IMR-90 (cell line): Measurements from ENCODE around the gene PLEKHG4. TPM values are rescaled to one million over a fixed set of nuclear protein-coding genes. Genes with fewer than 3 reads are reported as not detected.

Source experiments
- ATAC-seq: fragments of 200-7000 bp; cut with Tn5 transposase; 2 replicates; pipeline ENCODE4 v1.9.1; 2020; ENCODE audit warnings: low read depth, mild to moderate bottlenecking, moderate library complexity
- BruUV-seq: library from RNA; stranded (reverse); fragments of 400-500 nt; replicated peaks from 2 replicates; lab custom pipeline; 2021; lab: Mats Ljungman, UMichigan
- CTCF ChIA-PET: fragments of 300-600 bp; formaldehyde crosslinking; extraction: SDS; loops from one replicate; lab custom pipeline; 2021; ENCODE audit warnings: antibody characterized with exemption; lab: Yijun Ruan, JAX
- POLR2A ChIA-PET: fragments of 300-600 bp; sonication (Branson Sonifier 250); formaldehyde crosslinking; loops from one replicate; lab custom pipeline; 2022; ENCODE audit warnings: antibody characterized with exemption; ENCODE audit not compliant: unreplicated experiment; lab: Charles Lee
- DNase-seq: peaks from one replicate; pipeline ENCODE4 v3.0.0; 2013
- H2AFZ ChIP-seq: replicated peaks from 2 replicates; pipeline ENCODE3; 2013; ENCODE audit warnings: low read length, mild to moderate bottlenecking; ENCODE audit not compliant: poor library complexity
- H2AK5ac ChIP-seq: 2 replicates; pipeline ENCODE4 v1.6.1; 2013; ENCODE audit warnings: low read depth, low read length, inconsistent platforms
- H2AK9ac ChIP-seq: replicated peaks from 2 replicates; pipeline ENCODE3; 2013; ENCODE audit warnings: mild to moderate bottlenecking, low read depth, low read length, moderate library complexity; ENCODE audit not compliant: poor library complexity
- H2BK120ac ChIP-seq: 2 replicates; pipeline ENCODE4 v1.6.1; 2013; ENCODE audit warnings: low read depth, low read length, inconsistent platforms
- H2BK15ac ChIP-seq: 3 replicates; pipeline ENCODE4 v1.6.1; 2013; ENCODE audit warnings: low read depth, low read length, inconsistent platforms
- H2BK20ac ChIP-seq: 2 replicates; pipeline ENCODE4 v1.6.1; 2013; ENCODE audit warnings: low read depth, mild to moderate bottlenecking, inconsistent platforms, low read length, moderate library complexity
- H2BK5ac ChIP-seq: 2 replicates; pipeline ENCODE4 v1.6.1; 2013; ENCODE audit warnings: mild to moderate bottlenecking, low read depth, low read length, inconsistent platforms; ENCODE audit not compliant: poor library complexity, severe bottlenecking
- H3K14ac ChIP-seq: replicated peaks from 2 replicates; pipeline ENCODE4 v1.6.1; 2013; ENCODE audit warnings: low read depth, low read length, inconsistent platforms
- H3K18ac ChIP-seq: 2 replicates; pipeline ENCODE4 v1.6.1; 2013; ENCODE audit warnings: low read depth, low read length, control low read depth
- H3K23ac ChIP-seq: 2 replicates; pipeline ENCODE4 v1.6.1; 2013; ENCODE audit warnings: low read depth, low read length, inconsistent platforms
- H3K27ac ChIP-seq: 2 replicates; pipeline ENCODE4 v1.5.1; 2013; ENCODE audit warnings: mild to moderate bottlenecking, control low read depth, low read length; ENCODE audit not compliant: insufficient read depth
- H3K27me3 ChIP-seq: 2 replicates; pipeline ENCODE4 v1.6.1; 2013; ENCODE audit warnings: low read length; ENCODE audit not compliant: control insufficient read depth, insufficient read depth
- H3K36me3 ChIP-seq: 2 replicates; pipeline ENCODE4 v1.6.1; 2013; ENCODE audit warnings: low read length, mixed read lengths; ENCODE audit not compliant: control insufficient read depth, insufficient read depth
- H3K4ac ChIP-seq: 2 replicates; pipeline ENCODE4 v1.6.1; 2013; ENCODE audit warnings: low read depth, low read length, inconsistent platforms
- H3K4me1 ChIP-seq: 2 replicates; pipeline ENCODE4 v1.6.1; 2013; ENCODE audit warnings: low read length, mixed read lengths; ENCODE audit not compliant: control insufficient read depth, insufficient read depth
- H3K4me2 ChIP-seq: 2 replicates; pipeline ENCODE4 v1.6.1; 2013; ENCODE audit warnings: low read depth, mild to moderate bottlenecking, control low read depth, low read length, moderate library complexity
- H3K4me3 ChIP-seq: 2 replicates; pipeline ENCODE4 v1.5.1; 2013; ENCODE audit warnings: low read depth, mild to moderate bottlenecking, control low read depth, low read length, moderate library complexity; ENCODE audit not compliant: insufficient read depth
- H3K56ac ChIP-seq: 2 replicates; pipeline ENCODE4 v1.6.1; 2013; ENCODE audit warnings: low read length, inconsistent platforms; ENCODE audit not compliant: insufficient read depth; ENCODE audit errors: extremely low read depth
- H3K79me1 ChIP-seq, 2 experiments: 2 replicates each; pipeline ENCODE4 v1.6.1; 2013; ENCODE audit warnings: low read length in 2 of 2, inconsistent platforms in 1 of 2, low read depth in 1 of 2
- H3K9ac ChIP-seq: 2 replicates; pipeline ENCODE4 v1.6.1; 2013; ENCODE audit warnings: low read depth, low read length, control low read depth
- H3K9me1 ChIP-seq: 2 replicates; pipeline ENCODE4 v1.6.1; 2013; ENCODE audit warnings: low read length, inconsistent platforms; ENCODE audit not compliant: insufficient read depth
- H3K9me3 ChIP-seq: 2 replicates; pipeline ENCODE4 v1.6.1; 2013; ENCODE audit warnings: low read length; ENCODE audit not compliant: control insufficient read depth, insufficient read depth
- H4K20me1 ChIP-seq: 2 replicates; pipeline ENCODE4 v1.6.1; 2013; ENCODE audit warnings: low read length, inconsistent platforms; ENCODE audit not compliant: insufficient read depth
- H4K5ac ChIP-seq: 2 replicates; pipeline ENCODE4 v1.6.1; 2013; ENCODE audit warnings: mild to moderate bottlenecking, low read depth, low read length, control low read depth
- H4K8ac ChIP-seq, 2 experiments: 2 replicates each; pipeline ENCODE4 v1.6.1; 2013; ENCODE audit warnings: low read depth in 2 of 2, low read length in 2 of 2, control low read depth in 1 of 2, inconsistent platforms in 1 of 2
- H4K91ac ChIP-seq: 2 replicates; pipeline ENCODE4 v1.6.1; 2013; ENCODE audit warnings: low read depth, low read length, inconsistent platforms; ENCODE audit not compliant: insufficient read depth
- BHLHE40 ChIP-seq: fragments of 150-350 bp; IDR thresholded peaks from 2 replicates; pipeline ENCODE4 v1.6.1; 2016; ENCODE audit warnings: mild to moderate bottlenecking, low read depth, low read length
- CEBPB ChIP-seq: IDR thresholded peaks from 2 replicates; pipeline ENCODE4 v1.6.1; 2012; ENCODE audit warnings: low read depth, low read length, improper control_type of control experiment
- FOS ChIP-seq: fragments of 150-350 bp; IDR thresholded peaks from 2 replicates; pipeline ENCODE4 v1.6.1; 2016; ENCODE audit warnings: low read depth, low read length
- MAZ ChIP-seq: IDR thresholded peaks from 2 replicates; pipeline ENCODE4 v1.6.1; 2012; ENCODE audit warnings: low read depth, mild to moderate bottlenecking, low read length, improper control_type of control experiment, moderate library complexity, borderline replicate concordance
- MXI1 ChIP-seq: IDR thresholded peaks from 2 replicates; pipeline ENCODE4 v1.6.1; 2012; ENCODE audit warnings: low read depth, mild to moderate bottlenecking, low read length, moderate library complexity, borderline replicate concordance
- POLR2A ChIP-seq: IDR thresholded peaks from 2 replicates; pipeline ENCODE4 v1.6.1; 2012; ENCODE audit warnings: mild to moderate bottlenecking, low read depth, low read length
- RAD21 ChIP-seq: IDR thresholded peaks from 2 replicates; pipeline ENCODE4 v1.6.1; 2012; ENCODE audit warnings: low read length, improper control_type of control experiment
- dilution Hi-C: fragments of 300-500 bp; cut with HindIII; formaldehyde crosslinking; loops from one replicate; pipeline ENCODE4 v1.14.3; 2018; ENCODE audit warnings: low sequenced_read_pairs; ENCODE audit not compliant: unreplicated experiment
- in situ Hi-C: fragments of 300-500 bp; cut with MboI; formaldehyde crosslinking; loops from 3 replicates; pipeline ENCODE4 v1.14.3; 2019; ENCODE audit warnings: low sequenced_read_pairs, inconsistent platforms, mixed read lengths
- intact Hi-C: fragments of 100-400 bp; cut with micrococcal nuclease; formaldehyde crosslinking; loops from 2 replicates; pipeline ENCODE4 v1.10.0; 2022
- polyA plus RNA-seq, 3 experiments: library from polyadenylated mRNA; depleted of rRNA; stranded (reverse); fragments of >200 nt; gene quantifications; 2 replicates each; pipeline ENCODE4 v1.2.3, GENCODE V29; 2012; ENCODE audit warnings: low replicate concordance in 1 of 3
- total RNA-seq: library from RNA; depleted of rRNA; stranded (reverse); fragments of >200 nt; gene quantifications from 2 replicates; pipeline ENCODE4 v1.2.3, GENCODE V29; 2012
- TF ChIP-seq, protein P1 (sequence below): fragments of 150-350 bp; IDR thresholded peaks from 2 replicates; pipeline ENCODE4 v1.6.1; 2017; ENCODE audit warnings: mild to moderate bottlenecking, antibody characterized with exemption, low read length, low read depth
- TF ChIP-seq, protein P2 (sequence below): fragments of 150-350 bp; IDR thresholded peaks from 2 replicates; pipeline ENCODE4 v1.6.1; 2016; ENCODE audit warnings: low read depth, mild to moderate bottlenecking, low read length, moderate library complexity, borderline replicate concordance
- TF ChIP-seq, protein P3 (sequence below): conservative IDR thresholded peaks from 2 replicates; pipeline ENCODE4 v1.5.1; 2012; ENCODE audit warnings: mild to moderate bottlenecking, low read depth, low read length, improper control_type of control experiment

PLEKHG4 gene
- total and polyA plus RNA-seq, 2 of the 4 experiments (the other 2 are of a cell fraction): 14.0 to 50.7 TPM

DNA sequence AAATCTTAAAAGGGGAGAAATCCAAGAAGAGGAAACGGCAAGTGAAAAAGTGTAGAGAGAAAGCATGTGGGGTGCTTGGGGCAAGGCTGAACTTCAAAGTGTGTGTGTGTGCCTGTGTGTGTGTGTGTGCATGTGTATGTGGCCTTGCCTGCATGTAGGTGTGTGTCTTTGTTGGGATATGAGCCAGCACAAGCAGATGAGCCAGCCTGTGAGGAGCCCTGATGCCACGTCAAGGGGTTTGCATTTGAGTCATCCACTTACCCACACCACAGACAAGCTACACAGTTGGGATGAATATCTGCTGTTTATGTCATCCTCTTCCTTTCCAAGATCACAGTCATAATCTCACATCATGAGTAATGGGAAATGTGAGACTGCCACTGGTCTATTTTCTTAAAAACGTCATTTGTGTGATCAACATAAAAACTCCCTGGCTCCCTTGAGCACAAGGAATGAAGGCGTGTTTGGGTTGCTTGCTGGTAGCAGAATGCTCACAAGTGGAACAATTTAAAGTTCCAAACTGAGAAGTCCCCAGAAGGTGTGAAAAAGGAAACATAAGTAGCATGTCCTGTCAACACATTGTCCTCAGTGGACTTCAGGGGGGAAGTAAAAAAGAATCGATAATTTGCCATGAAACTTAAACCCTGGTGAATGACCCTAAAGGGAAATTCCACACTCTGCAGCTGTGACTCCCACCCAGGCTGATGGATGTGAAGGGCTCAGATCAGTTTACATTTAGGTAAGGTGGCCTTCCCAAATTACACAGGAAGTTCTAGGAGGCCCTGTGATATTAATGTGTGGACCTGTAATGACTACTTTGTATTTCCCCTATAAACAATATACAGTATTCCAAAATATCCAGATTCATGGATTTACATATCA, 32.5 kb downstream of the PLEKHG4 start (continued):
- TF ChIP-seq, protein P1, sequence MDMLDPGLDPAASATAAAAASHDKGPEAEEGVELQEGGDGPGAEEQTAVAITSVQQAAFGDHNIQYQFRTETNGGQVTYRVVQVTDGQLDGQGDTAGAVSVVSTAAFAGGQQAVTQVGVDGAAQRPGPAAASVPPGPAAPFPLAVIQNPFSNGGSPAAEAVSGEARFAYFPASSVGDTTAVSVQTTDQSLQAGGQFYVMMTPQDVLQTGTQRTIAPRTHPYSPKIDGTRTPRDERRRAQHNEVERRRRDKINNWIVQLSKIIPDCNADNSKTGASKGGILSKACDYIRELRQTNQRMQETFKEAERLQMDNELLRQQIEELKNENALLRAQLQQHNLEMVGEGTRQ: no peak; the same call in 1 of the 2 replicates
- peak; percentile 96 for TF ChIP-seq FOS

DNA sequence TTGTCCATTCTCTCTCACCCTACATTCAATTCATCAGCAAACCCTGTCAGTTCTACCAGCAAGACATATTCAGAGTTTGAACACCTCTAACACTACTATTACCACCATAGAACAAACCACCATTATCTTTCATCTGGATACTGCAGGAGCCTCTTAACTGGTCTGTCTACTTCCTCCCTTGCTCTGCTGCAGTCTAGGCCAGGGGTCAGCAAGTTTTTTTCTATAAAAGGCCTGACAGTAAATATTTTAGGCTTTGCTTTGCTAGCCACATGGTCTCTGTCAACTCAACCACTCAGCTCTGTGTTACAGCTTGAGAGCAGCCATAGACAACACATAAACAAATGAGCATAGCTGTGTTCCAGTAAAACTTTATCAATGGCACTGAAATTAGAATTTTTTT, 33.4 kb downstream of the PLEKHG4 start:
- H4K91ac ChIP-seq: peak overlapping the region; percentile 88
- peak overlapping the region; percentile 92 for H2BK5ac ChIP-seq
- no peaks in the 10 kb centered on the region for H3K79me1 ChIP-seq
- H4K5ac ChIP-seq: peak overlapping the region; percentile 98; the same call in 1 of the 2 replicates
- no peaks in the 10 kb centered on the region for H3K36me3 ChIP-seq
- ATAC-seq: peak; percentile 33
- no peak overlapping the region; the same call in 1 of the 2 replicates for H3K9ac ChIP-seq
- ChIA-PET CTCF (interaction anchor here (0.6 kb wide), 3 partner anchors 14 to 261 kb away, joined by 4 to 6 read pairs (median 5); no protein-coding TSS in a partner anchor), POLR2A (no interaction called here)
- peak; percentile 58 for DNase-seq
- in situ Hi-C loops: no loop called here
- no peak overlapping the region for H3K4me3 ChIP-seq
- no peak overlapping the region for H2AFZ ChIP-seq
- peak overlapping the region; percentile 89 for H2BK20ac ChIP-seq
- peak overlapping the region; percentile 78 for H3K27ac ChIP-seq
- dilution Hi-C loops: no loop called here
- peak overlapping the region; percentile 82 for H2BK15ac ChIP-seq
- H3K27me3 ChIP-seq: no peaks in the 10 kb centered on the region
- H3K9me3 ChIP-seq: no peaks in the 10 kb centered on the region
- H3K4me2 ChIP-seq: peak overlapping the region; percentile 48; the same call in 1 of the 2 replicates
- peak overlapping the region; percentile 57 to 94 for H4K8ac ChIP-seq
- peaks cover 9% of the 10 kb centered on the region for H3K9me1 ChIP-seq
- H3K18ac ChIP-seq: peak overlapping the region; percentile 99; the same call in 1 of the 2 replicates
- H4K20me1 ChIP-seq: no peaks in the 10 kb centered on the region
- H3K14ac ChIP-seq: peak overlapping the region; percentile 84
- no TSS peak for BruUV-seq
- H3K56ac ChIP-seq: peak overlapping the region; percentile 69
- H3K4me1 ChIP-seq: peaks cover 15% of the 10 kb centered on the region
- H2AK5ac ChIP-seq: peak overlapping the region; percentile 52
- H2AK9ac ChIP-seq: no peak overlapping the region
- intact Hi-C loops: no loop called here
- H3K4ac ChIP-seq: peak overlapping the region; percentile 91
- peak overlapping the region; percentile 95 for H2BK120ac ChIP-seq
- H3K23ac ChIP-seq: peak overlapping the region; percentile 84
- no peak for TF ChIP-seq MXI1
- no peak for TF ChIP-seq POLR2A
- no peak for TF ChIP-seq RAD21
- no peak for TF ChIP-seq MAZ
- TF ChIP-seq, protein P2, sequence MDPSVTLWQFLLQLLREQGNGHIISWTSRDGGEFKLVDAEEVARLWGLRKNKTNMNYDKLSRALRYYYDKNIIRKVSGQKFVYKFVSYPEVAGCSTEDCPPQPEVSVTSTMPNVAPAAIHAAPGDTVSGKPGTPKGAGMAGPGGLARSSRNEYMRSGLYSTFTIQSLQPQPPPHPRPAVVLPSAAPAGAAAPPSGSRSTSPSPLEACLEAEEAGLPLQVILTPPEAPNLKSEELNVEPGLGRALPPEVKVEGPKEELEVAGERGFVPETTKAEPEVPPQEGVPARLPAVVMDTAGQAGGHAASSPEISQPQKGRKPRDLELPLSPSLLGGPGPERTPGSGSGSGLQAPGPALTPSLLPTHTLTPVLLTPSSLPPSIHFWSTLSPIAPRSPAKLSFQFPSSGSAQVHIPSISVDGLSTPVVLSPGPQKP: no peak
- no peak for TF ChIP-seq CEBPB
- no peak for TF ChIP-seq FOS
- TF ChIP-seq, protein P3, sequence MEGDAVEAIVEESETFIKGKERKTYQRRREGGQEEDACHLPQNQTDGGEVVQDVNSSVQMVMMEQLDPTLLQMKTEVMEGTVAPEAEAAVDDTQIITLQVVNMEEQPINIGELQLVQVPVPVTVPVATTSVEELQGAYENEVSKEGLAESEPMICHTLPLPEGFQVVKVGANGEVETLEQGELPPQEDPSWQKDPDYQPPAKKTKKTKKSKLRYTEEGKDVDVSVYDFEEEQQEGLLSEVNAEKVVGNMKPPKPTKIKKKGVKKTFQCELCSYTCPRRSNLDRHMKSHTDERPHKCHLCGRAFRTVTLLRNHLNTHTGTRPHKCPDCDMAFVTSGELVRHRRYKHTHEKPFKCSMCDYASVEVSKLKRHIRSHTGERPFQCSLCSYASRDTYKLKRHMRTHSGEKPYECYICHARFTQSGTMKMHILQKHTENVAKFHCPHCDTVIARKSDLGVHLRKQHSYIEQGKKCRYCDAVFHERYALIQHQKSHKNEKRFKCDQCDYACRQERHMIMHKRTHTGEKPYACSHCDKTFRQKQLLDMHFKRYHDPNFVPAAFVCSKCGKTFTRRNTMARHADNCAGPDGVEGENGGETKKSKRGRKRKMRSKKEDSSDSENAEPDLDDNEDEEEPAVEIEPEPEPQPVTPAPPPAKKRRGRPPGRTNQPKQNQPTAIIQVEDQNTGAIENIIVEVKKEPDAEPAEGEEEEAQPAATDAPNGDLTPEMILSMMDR: no peak
- TF ChIP-seq, protein P1: no peak
- TF ChIP-seq BHLHE40: no peak
